Vagina (tissue), 2 donors: ENCODE measurements around the gene NAGS.
"Not testable (repeated sequence)": the region's sequence is repeated elsewhere in the genome, so short reads cannot be mapped to it uniquely, and the experiment has no call there.

Source experiments
- CTCF ChIP-seq, 3 experiments: fragments of 450-650 bp in 2 of 3; fragments of 200-600 bp in 1 of 3; sonication (generic) in 1 of 3; IDR thresholded peaks; one replicate each; pipeline ENCODE4 v1.5.1; 2017 to 2019; ENCODE audit warnings: antibody characterized with exemption in 3 of 3, mild to moderate bottlenecking in 2 of 3, moderate library complexity in 2 of 3
- POLR2A ChIP-seq, 2 donors: fragments of 450-650 bp; IDR thresholded peaks; one replicate each; pipeline ENCODE4 v1.6.1; 2017; ENCODE audit warnings: antibody characterized with exemption in 2 of 2, mild to moderate bottlenecking in 2 of 2, moderate library complexity in 2 of 2

GRCh38 chr17:44034688-44035087, 30.3 kb downstream of the NAGS start:
- not testable (repeated sequence) for TF ChIP-seq CTCF, POLR2A (IDR thresholded peaks at IDR 0.05)
